Prostate gland (tissue), 2 donors: ENCODE data around the gene PPP2R2B. TPM values are rescaled to one million over a fixed set of nuclear protein-coding genes. Genes with fewer than 3 reads are reported as not detected.

Experiments
- DNase-seq: peaks from one replicate; pipeline ENCODE4 v3.0.0-alpha.2; 2019; ENCODE audit warnings: low spot score
- H3K27ac ChIP-seq, 2 donors: fragments of 200-600 bp; sonication (generic); 2 replicates each; pipeline ENCODE4 v1.5.1; 2017 to 2019
- H3K27me3 ChIP-seq: fragments of 200-600 bp; sonication (generic); replicated peaks from 2 replicates; pipeline ENCODE4 v1.5.1; 2019; ENCODE audit not compliant: insufficient read depth
- H3K36me3 ChIP-seq, 2 donors: fragments of 200-600 bp; sonication (generic); 1 replicate in 1 of 2; 2 replicates in 1 of 2; pipeline versions ENCODE4 v1.5.1 to v1.8.1; 2017 to 2019
- H3K4me1 ChIP-seq: fragments of 200-600 bp; sonication (generic); replicated peaks from 2 replicates; pipeline ENCODE4 v1.5.1; 2019
- H3K4me3 ChIP-seq, 2 donors: fragments of 200-600 bp; sonication (generic); 2 replicates each; pipeline ENCODE4 v1.5.1; 2017 to 2019
- H3K9me3 ChIP-seq: fragments of 200-600 bp; sonication (generic); 2 replicates; pipeline ENCODE4 v1.5.1; 2017
- POLR2A ChIP-seq: fragments of 450-650 bp; IDR thresholded peaks from one replicate; pipeline ENCODE4 v1.6.1; 2016; ENCODE audit warnings: antibody characterized with exemption, mild to moderate bottlenecking
- POLR2AphosphoS5 ChIP-seq: sonication (generic); formaldehyde crosslinking; IDR thresholded peaks from one replicate; pipeline ENCODE4 v1.6.1; 2017; ENCODE audit warnings: antibody characterized with exemption
- WGBS: methylation state at CpG from one replicate; pipeline ENCODE4 v1.1.5; 2018; 5-methylcytosine and 5-hydroxymethylcytosine counted together
- intact Hi-C: fragments of 100-400 bp; cut with DNase I; formaldehyde crosslinking; loops from one replicate; pipeline ENCODE4 v1.14.2; 2022
- total RNA-seq, 2 donors: library from RNA; depleted of rRNA; stranded (reverse); fragments of >200 nt; gene quantifications; one replicate each; pipeline ENCODE4 v1.1.0, GENCODE V29; 2016
- TF ChIP-seq, protein P1 (sequence below), 4 experiments: fragments of 200-600 bp in 2 of 4; fragments of 450-650 bp in 2 of 4; sonication (generic) in 2 of 4; IDR thresholded peaks; 1 replicate in 3 of 4; 2 replicates in 1 of 4; pipeline ENCODE4 v1.5.1; 2016 to 2019; ENCODE audit warnings: antibody characterized with exemption in 4 of 4, mild to moderate bottlenecking in 2 of 4, moderate library complexity in 2 of 4

PPP2R2B gene
- total RNA-seq, 2 donors from 2014 or later: 0.68 to 2.6 TPM

DNA sequence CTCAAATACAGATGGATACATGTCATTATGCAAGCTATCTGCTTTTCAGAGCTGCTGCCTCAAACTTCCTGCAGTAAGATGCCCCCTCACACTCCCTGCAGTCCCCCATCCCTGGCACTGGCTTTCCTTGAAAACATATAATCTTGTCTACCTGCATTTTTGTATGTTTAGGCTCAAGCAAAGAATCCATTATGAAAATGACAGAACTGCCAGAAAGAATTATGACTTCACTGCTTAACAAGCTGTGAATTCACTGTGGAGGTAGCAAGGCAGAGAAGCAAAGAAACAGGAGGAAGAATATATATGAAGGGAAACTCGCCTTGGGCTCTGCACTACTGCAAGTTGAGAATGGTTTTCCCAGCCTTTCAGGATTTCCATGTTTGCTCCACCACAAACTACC is 39.4 kb upstream of the PPP2R2B start:
- H3K9me3 ChIP-seq: no peaks in the 10 kb centered on the region
- intact Hi-C loops: no loop called here
- 18% methylated on average over 1 of the region's 1 CpG for WGBS
- TF ChIP-seq POLR2A: no peak
- TF ChIP-seq, protein P1, sequence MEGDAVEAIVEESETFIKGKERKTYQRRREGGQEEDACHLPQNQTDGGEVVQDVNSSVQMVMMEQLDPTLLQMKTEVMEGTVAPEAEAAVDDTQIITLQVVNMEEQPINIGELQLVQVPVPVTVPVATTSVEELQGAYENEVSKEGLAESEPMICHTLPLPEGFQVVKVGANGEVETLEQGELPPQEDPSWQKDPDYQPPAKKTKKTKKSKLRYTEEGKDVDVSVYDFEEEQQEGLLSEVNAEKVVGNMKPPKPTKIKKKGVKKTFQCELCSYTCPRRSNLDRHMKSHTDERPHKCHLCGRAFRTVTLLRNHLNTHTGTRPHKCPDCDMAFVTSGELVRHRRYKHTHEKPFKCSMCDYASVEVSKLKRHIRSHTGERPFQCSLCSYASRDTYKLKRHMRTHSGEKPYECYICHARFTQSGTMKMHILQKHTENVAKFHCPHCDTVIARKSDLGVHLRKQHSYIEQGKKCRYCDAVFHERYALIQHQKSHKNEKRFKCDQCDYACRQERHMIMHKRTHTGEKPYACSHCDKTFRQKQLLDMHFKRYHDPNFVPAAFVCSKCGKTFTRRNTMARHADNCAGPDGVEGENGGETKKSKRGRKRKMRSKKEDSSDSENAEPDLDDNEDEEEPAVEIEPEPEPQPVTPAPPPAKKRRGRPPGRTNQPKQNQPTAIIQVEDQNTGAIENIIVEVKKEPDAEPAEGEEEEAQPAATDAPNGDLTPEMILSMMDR (IDR thresholded peaks at IDR 0.05): no peak
- no peaks in the 10 kb centered on the region for H3K4me1 ChIP-seq
- H3K27me3 ChIP-seq: no peaks in the 10 kb centered on the region
- H3K27ac ChIP-seq: no peak overlapping the region
- no peak for DNase-seq
- no peaks in the 10 kb centered on the region for H3K36me3 ChIP-seq
- no peak overlapping the region for H3K4me3 ChIP-seq

DNA sequence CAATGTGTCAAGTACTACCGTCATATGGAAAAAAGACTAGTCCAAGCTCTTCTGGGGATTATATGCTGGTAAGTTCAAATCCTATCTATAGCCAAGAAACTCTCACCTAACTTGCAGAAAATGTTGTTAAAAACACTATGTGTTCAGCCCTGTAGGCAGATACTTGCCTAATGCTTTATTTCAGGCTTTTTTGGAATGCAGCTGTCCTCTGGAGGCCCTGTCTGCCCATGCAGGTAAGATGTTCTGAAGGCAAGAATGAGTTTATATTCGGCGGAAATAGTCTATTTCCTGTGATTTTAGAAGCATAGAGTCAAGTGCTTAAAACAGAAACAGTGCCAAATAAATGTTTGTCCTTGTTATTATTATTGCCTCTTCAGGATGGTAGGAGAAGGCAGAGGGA is 34.3 kb upstream of the PPP2R2B start:
- Histone ChIP-seq H3K27me3 (no peaks in the 10 kb centered on the region), H3K27ac (no peak overlapping the region), H3K9me3 (no peaks in the 10 kb centered on the region), H3K4me3 (no peak overlapping the region), H3K4me1 (no peaks in the 10 kb centered on the region), H3K36me3 (no peaks in the 10 kb centered on the region)
- intact Hi-C loops: no loop called here
- no peak for DNase-seq
- WGBS: 95% methylated on average over 3 of the region's 3 CpGs
- TF ChIP-seq POLR2A: no peak
- TF ChIP-seq, protein P1 (IDR thresholded peaks at IDR 0.05): no peak
- TF ChIP-seq POLR2AphosphoS5: no peak

DNA sequence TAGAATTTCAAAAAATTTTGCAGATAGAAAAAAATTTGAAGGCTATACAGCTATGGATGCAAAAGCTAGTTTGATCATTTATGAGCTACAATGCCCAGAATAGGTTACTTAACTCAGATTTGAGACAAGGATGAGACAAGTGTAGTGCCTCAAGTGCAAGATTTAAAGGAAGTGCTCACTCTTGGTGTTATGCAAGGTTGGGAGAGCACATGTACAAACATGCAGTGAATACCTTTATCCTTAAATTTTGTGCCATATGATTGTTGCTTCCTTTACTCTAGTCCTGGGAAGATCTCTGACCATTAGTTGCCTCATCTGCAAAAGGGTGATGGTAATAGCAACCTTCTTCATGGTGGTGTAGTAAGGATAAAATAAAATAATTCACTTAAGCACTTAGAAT is 31.7 kb upstream of the PPP2R2B start:
- no peak overlapping the region for H3K4me3 ChIP-seq
- DNase-seq: no peak
- H3K27me3 ChIP-seq: no peaks in the 10 kb centered on the region
- no peaks in the 10 kb centered on the region for H3K4me1 ChIP-seq
- no peaks in the 10 kb centered on the region for H3K36me3 ChIP-seq
- H3K9me3 ChIP-seq: no peaks in the 10 kb centered on the region
- TF ChIP-seq, protein P1 (IDR thresholded peaks at IDR 0.05): no peak
- TF ChIP-seq POLR2A: no peak
- intact Hi-C loops: no loop called here
- no peak overlapping the region for H3K27ac ChIP-seq

DNA sequence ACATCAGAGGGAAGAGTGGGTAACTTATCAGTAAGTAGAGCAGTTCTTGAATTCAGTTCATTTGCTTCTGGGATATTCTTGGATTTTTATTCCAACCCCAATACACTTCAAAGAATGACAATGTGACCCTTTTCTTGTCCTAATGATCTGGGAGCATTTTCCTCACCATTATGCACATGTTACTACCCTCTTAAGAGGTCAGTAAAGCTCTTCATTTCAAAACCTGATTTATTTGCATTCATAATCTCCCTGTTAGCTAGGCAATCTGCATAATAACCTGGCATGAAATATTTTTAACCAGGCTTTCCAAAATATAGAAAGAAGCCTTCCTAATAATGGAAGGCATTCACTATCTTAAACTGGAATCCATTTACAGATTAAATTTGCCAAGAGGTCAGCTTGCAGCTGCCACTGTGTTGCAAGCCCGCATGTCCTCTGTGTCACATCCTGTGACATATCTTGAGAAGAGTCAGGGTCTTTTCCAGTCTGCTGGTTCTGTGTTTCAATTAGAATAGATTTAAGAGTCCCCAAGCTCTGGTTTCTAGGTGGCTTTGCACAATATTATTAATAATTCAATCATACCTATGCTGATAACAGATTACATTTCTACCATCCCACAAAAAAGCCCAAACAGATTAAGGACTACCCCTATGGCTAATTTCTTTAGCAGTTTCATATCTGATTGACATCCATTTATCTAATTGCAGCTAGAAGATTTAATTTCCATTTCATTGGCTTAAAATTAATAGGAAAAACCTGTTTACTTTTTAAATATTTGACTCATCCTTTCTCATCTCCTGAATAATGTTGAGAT is 30.9 kb upstream of the PPP2R2B start:
- intact Hi-C loops: no loop called here
- Histone ChIP-seq H3K36me3 (no peaks in the 10 kb centered on the region), H3K27me3 (no peaks in the 10 kb centered on the region), H3K27ac (no peak overlapping the region), H3K4me1 (no peaks in the 10 kb centered on the region), H3K4me3 (no peak overlapping the region), H3K9me3 (no peaks in the 10 kb centered on the region)
- TF ChIP-seq POLR2AphosphoS5 (no peak), POLR2A (no peak)
- TF ChIP-seq, protein P1 (IDR thresholded peaks at IDR 0.05): no peak
- DNase-seq: no peak
- WGBS: 81% methylated on average over 1 of the region's 1 CpG

- H3K36me3 ChIP-seq: no peaks in the 10 kb centered on the region
- no peak for TF ChIP-seq POLR2AphosphoS5
- TF ChIP-seq POLR2A: no peak
- TF ChIP-seq, protein P1 (IDR thresholded peaks at IDR 0.05): no peak
- H3K27ac ChIP-seq: no peak overlapping the region
- no peaks in the 10 kb centered on the region for H3K9me3 ChIP-seq
- DNase-seq: no peak
- no peak overlapping the region for H3K4me3 ChIP-seq
- H3K27me3 ChIP-seq: no peaks in the 10 kb centered on the region
- H3K4me1 ChIP-seq: no peaks in the 10 kb centered on the region
- intact Hi-C loops: no loop called here
- 69% methylated on average over 5 of the region's 5 CpGs for WGBS
These were observed 28.2 kb upstream of the PPP2R2B start for GRCh38 chr5:146906803-146907202.
